DMS 273 (cell line): ENCODE results near the gene PTPRQ.
"Not testable (repeated sequence)": the region's sequence is repeated elsewhere in the genome, so short reads cannot be mapped to it uniquely, and the experiment has no call there.

Experiments used
- DNase-seq: peaks from one replicate; lab custom pipeline; 2025; ENCODE audit not compliant: unreplicated experiment; lab: John Stamatoyannopoulos, UW

PTPRQ gene

GRCh38 chr12:80443974-80444666 lies at the start of gene PTPRQ:
Gene PTPRQ (plus strand): TSS chr12:80444235. CDS start chr12:80444346, 111 bp downstream.
- DNase-seq: no peak

- peak; percentile 35 for DNase-seq
These were observed 43.5 kb upstream of the PTPRQ start for GRCh38 chr12:80400571-80400991.

- no peak for DNase-seq
These were observed 42.8 kb upstream of the PTPRQ start for GRCh38 chr12:80401191-80401590.

GRCh38 chr12:80404629-80405028 lies 39.4 kb upstream of the PTPRQ start:
- DNase-seq: no peak

GRCh38 chr12:80406253-80406652 lies 37.8 kb upstream of the PTPRQ start:
- no peak for DNase-seq

GRCh38 chr12:80411787-80412186 lies 32.2 kb upstream of the PTPRQ start:
- no peak for DNase-seq

GRCh38 chr12:80412343-80412953 lies 31.6 kb upstream of the PTPRQ start:
- DNase-seq: peak; percentile 78

GRCh38 chr12:80413462-80413861 lies 30.6 kb upstream of the PTPRQ start:
- no peak for DNase-seq

GRCh38 chr12:80415466-80415865 lies 28.6 kb upstream of the PTPRQ start:
- DNase-seq: no peak

- DNase-seq: no peak
These were observed 24.4 kb upstream of the PTPRQ start for GRCh38 chr12:80419644-80420043.

- DNase-seq: no peak
These were observed 24.0 kb upstream of the PTPRQ start for GRCh38 chr12:80420075-80420474.

- no peak for DNase-seq
These were observed 21.5 kb upstream of the PTPRQ start for GRCh38 chr12:80422550-80422949.

GRCh38 chr12:80432061-80432460 lies 12.0 kb upstream of the PTPRQ start:
- no peak for DNase-seq

- no peak for DNase-seq
These were observed 2.1 kb upstream of the PTPRQ start for GRCh38 chr12:80441921-80442320.

- peak; percentile 5 for DNase-seq
These were observed 1.4 kb upstream of the PTPRQ start for GRCh38 chr12:80442426-80443222.

GRCh38 chr12:80445083-80445793 lies 1.2 kb downstream of the PTPRQ start:
- no peak for DNase-seq

- no peak for DNase-seq
These were observed 12.5 kb downstream of the PTPRQ start for GRCh38 chr12:80456513-80456912.

- no peak for DNase-seq
These were observed 16.9 kb downstream of the PTPRQ start for GRCh38 chr12:80460972-80461371.

GRCh38 chr12:80461851-80462250 lies 17.8 kb downstream of the PTPRQ start:
- DNase-seq: not testable (repeated sequence)

GRCh38 chr12:80469681-80470080 lies 25.6 kb downstream of the PTPRQ start:
- no peak for DNase-seq

GRCh38 chr12:80470403-80470802 lies 26.4 kb downstream of the PTPRQ start:
- DNase-seq: no peak
